Measurements from ENCODE around the gene SLC15A2. TPM values are rescaled to one million over a fixed set of nuclear protein-coding genes. Genes with fewer than 3 reads are reported as not detected.
"Not testable (repeated sequence)": the region's sequence is repeated elsewhere in the genome, so short reads cannot be mapped to it uniquely, and the experiment has no call there.

SLC15A2 gene
- total RNA-seq, 3 donors from 2014 or later (not counting 1 experiment from before 2014, with no cell fraction given): 0.78 to 4.4 (median 2.2) TPM

- Mint-ChIP-seq H3K9me3 (no peaks in the 10 kb centered on the region), H3K27me3 (ENCODE audit: low read depth in 2 of 2) (no peaks in the 10 kb centered on the region), H3K36me3 (no peaks in the 10 kb centered on the region), H3K27ac (no peak overlapping the region), H3K4me3 (no peak overlapping the region), H3K4me1 (no peaks in the 10 kb centered on the region)
- intact Hi-C loops (cut with micrococcal nuclease): no loop called here
- Histone ChIP-seq H3K27me3 (ENCODE audit: control insufficient read depth, insufficient read depth, low read length) (no peaks in the 10 kb centered on the region), H3K27ac (ENCODE audit: low read length) (no peak overlapping the region), H3K4me1 (ENCODE audit: control insufficient read depth, insufficient read depth, low read length) (no peaks in the 10 kb centered on the region), H3K4me3 (ENCODE audit: low read length) (no peak overlapping the region), H3K9me3 (ENCODE audit: control insufficient read depth, insufficient read depth, low read length) (no peaks in the 10 kb centered on the region), H3K36me3 (ENCODE audit: control insufficient read depth, insufficient read depth, low read length) (no peaks in the 10 kb centered on the region)
- no peak for ATAC-seq
- DNase-seq: no peak
- WGBS (ENCODE audit: insufficient coverage): 96% methylated on average over 19 of the region's 19 CpGs
- no peak for TF ChIP-seq CTCF (IDR thresholded peaks at IDR 0.05)
These were observed 24.7 kb downstream of the SLC15A2 start for GRCh38 chr3:121918779-121919483.

GRCh38 chr3:121924734-121925133 lies 30.5 kb downstream of the SLC15A2 start:
- Histone ChIP-seq H3K27ac (ENCODE audit: low read length) (no peak overlapping the region), H3K27me3 (ENCODE audit: control insufficient read depth, insufficient read depth, low read length) (no peaks in the 10 kb centered on the region), H3K36me3 (ENCODE audit: control insufficient read depth, insufficient read depth, low read length) (no peaks in the 10 kb centered on the region), H3K4me3 (ENCODE audit: low read length) (no peak overlapping the region), H3K9me3 (ENCODE audit: control insufficient read depth, insufficient read depth, low read length) (no peaks in the 10 kb centered on the region), H3K4me1 (ENCODE audit: control insufficient read depth, insufficient read depth, low read length) (no peaks in the 10 kb centered on the region)
- 97% methylated on average over 3 of the region's 3 CpGs for WGBS (ENCODE audit: insufficient coverage)
- H3K4me1 Mint-ChIP-seq: no peaks in the 10 kb centered on the region
- no peaks in the 10 kb centered on the region for H3K9me3 Mint-ChIP-seq
- no peaks in the 10 kb centered on the region for H3K36me3 Mint-ChIP-seq
- no peaks in the 10 kb centered on the region for H3K27me3 Mint-ChIP-seq (ENCODE audit: low read depth in 2 of 2)
- DNase-seq: no peak
- no peak for ATAC-seq
- intact Hi-C loops (cut with micrococcal nuclease): no loop called here
- no peak overlapping the region for H3K4me3 Mint-ChIP-seq
- no peak overlapping the region for H3K27ac Mint-ChIP-seq
- no peak for TF ChIP-seq CTCF (IDR thresholded peaks at IDR 0.05)

GRCh38 chr3:121926380-121926779 lies 32.2 kb downstream of the SLC15A2 start:
- Histone ChIP-seq H3K9me3 (ENCODE audit: control insufficient read depth, insufficient read depth, low read length) (no peaks in the 10 kb centered on the region), H3K36me3 (ENCODE audit: control insufficient read depth, insufficient read depth, low read length) (no peaks in the 10 kb centered on the region), H3K27me3 (ENCODE audit: control insufficient read depth, insufficient read depth, low read length) (no peaks in the 10 kb centered on the region), H3K4me1 (ENCODE audit: control insufficient read depth, insufficient read depth, low read length) (no peaks in the 10 kb centered on the region), H3K4me3 (ENCODE audit: low read length) (no peak overlapping the region), H3K27ac (ENCODE audit: low read length) (no peak overlapping the region)
- Mint-ChIP-seq H3K9me3 (no peaks in the 10 kb centered on the region), H3K27ac (no peak overlapping the region), H3K36me3 (no peaks in the 10 kb centered on the region), H3K4me1 (no peaks in the 10 kb centered on the region), H3K4me3 (no peak overlapping the region), H3K27me3 (ENCODE audit: low read depth in 2 of 2) (no peaks in the 10 kb centered on the region)
- no peak for TF ChIP-seq CTCF (IDR thresholded peaks at IDR 0.05)
- intact Hi-C loops (cut with micrococcal nuclease): no loop called here
- DNase-seq: no peak
- WGBS (ENCODE audit: insufficient coverage): 94% methylated on average over 1 of the region's 1 CpG
- no peak for ATAC-seq

- H3K36me3 ChIP-seq (ENCODE audit: control insufficient read depth, insufficient read depth, low read length); H3K9me3 Mint-ChIP-seq; intact Hi-C loops (cut with micrococcal nuclease); H3K27ac ChIP-seq (ENCODE audit: low read length); H3K27me3 ChIP-seq (ENCODE audit: control insufficient read depth, insufficient read depth, low read length); DNase-seq; H3K27me3 Mint-ChIP-seq (ENCODE audit: low read depth in 2 of 2); H3K4me3 ChIP-seq (ENCODE audit: low read length); H3K27ac Mint-ChIP-seq; H3K4me1 ChIP-seq (ENCODE audit: control insufficient read depth, insufficient read depth, low read length); ATAC-seq; H3K36me3 Mint-ChIP-seq; H3K9me3 ChIP-seq (ENCODE audit: control insufficient read depth, insufficient read depth, low read length); H3K4me1 Mint-ChIP-seq; H3K4me3 Mint-ChIP-seq: not testable (repeated sequence)
- WGBS (ENCODE audit: insufficient coverage): 95% methylated on average over 29 of the region's 29 CpGs
These were observed 44.1 kb downstream of the SLC15A2 start for GRCh38 chr3:121938141-121938855.
